Measurements from ENCODE around the gene WWTR1.

Gene WWTR1

GRCh38 chr3:149612456-149612855 lies 45.4 kb downstream of the WWTR1 start:
- no peak overlapping the region for H3K27ac ChIP-seq (replicated peaks)
- H3K27me3 ChIP-seq (ENCODE audit: insufficient read depth, poor library complexity, severe bottlenecking): peaks cover 10% of the 10 kb centered on the region
- H3K4me3 ChIP-seq (replicated peaks; ENCODE audit: insufficient read depth, low read length): no peak overlapping the region
- TF ChIP-seq SPI1 (IDR thresholded peaks at IDR 0.05; ENCODE audit: borderline replicate concordance, low read depth) (no peak), REST (IDR thresholded peaks at IDR 0.05; ENCODE audit: insufficient replicate concordance, low read depth) (no peak), POLR2AphosphoS5 (IDR thresholded peaks at IDR 0.05; ENCODE audit: low read depth) (no peak)
- DNase-seq (ENCODE audit: low read depth in 1 of 2, low spot score in 1 of 2): no peak

- Histone ChIP-seq H3K27ac (replicated peaks) (no peak overlapping the region), H3K27me3 (ENCODE audit: insufficient read depth, poor library complexity, severe bottlenecking) (peaks cover 10% of the 10 kb centered on the region), H3K4me3 (replicated peaks; ENCODE audit: insufficient read depth, low read length) (no peak overlapping the region)
- TF ChIP-seq SPI1 (IDR thresholded peaks at IDR 0.05; ENCODE audit: borderline replicate concordance, low read depth) (no peak), GABPA (IDR thresholded peaks at IDR 0.05; ENCODE audit: low read depth) (no peak), REST (IDR thresholded peaks at IDR 0.05; ENCODE audit: insufficient replicate concordance, low read depth) (no peak), CTCF (IDR thresholded peaks at IDR 0.05; ENCODE audit: insufficient read depth, low read length) (no peak), POLR2AphosphoS5 (IDR thresholded peaks at IDR 0.05; ENCODE audit: low read depth) (no peak)
- DNase-seq (ENCODE audit: low read depth in 1 of 2, low spot score in 1 of 2): no peak
These were observed 46.7 kb downstream of the WWTR1 start for GRCh38 chr3:149611149-149611548.

- Histone ChIP-seq H3K27me3 (ENCODE audit: insufficient read depth, poor library complexity, severe bottlenecking) (peaks cover 11% of the 10 kb centered on the region), H3K4me3 (replicated peaks; ENCODE audit: insufficient read depth, low read length) (no peak overlapping the region), H3K27ac (replicated peaks) (no peak overlapping the region)
- TF ChIP-seq GABPA (IDR thresholded peaks at IDR 0.05; ENCODE audit: low read depth) (no peak), CTCF (IDR thresholded peaks at IDR 0.05; ENCODE audit: insufficient read depth, low read length) (no peak), SPI1 (IDR thresholded peaks at IDR 0.05; ENCODE audit: borderline replicate concordance, low read depth) (no peak), POLR2AphosphoS5 (IDR thresholded peaks at IDR 0.05; ENCODE audit: low read depth) (no peak), REST (IDR thresholded peaks at IDR 0.05; ENCODE audit: insufficient replicate concordance, low read depth) (no peak)
- no peak for DNase-seq (ENCODE audit: low read depth in 1 of 2, low spot score in 1 of 2)
These were observed 47.3 kb downstream of the WWTR1 start for GRCh38 chr3:149610351-149611105.

All from HL-60 (cell line).